ENCODE results near the gene AMHR2.
"Not testable (repeated sequence)": the region's sequence is repeated elsewhere in the genome, so short reads cannot be mapped to it uniquely, and the experiment has no call there.

AMHR2 gene

DNA sequence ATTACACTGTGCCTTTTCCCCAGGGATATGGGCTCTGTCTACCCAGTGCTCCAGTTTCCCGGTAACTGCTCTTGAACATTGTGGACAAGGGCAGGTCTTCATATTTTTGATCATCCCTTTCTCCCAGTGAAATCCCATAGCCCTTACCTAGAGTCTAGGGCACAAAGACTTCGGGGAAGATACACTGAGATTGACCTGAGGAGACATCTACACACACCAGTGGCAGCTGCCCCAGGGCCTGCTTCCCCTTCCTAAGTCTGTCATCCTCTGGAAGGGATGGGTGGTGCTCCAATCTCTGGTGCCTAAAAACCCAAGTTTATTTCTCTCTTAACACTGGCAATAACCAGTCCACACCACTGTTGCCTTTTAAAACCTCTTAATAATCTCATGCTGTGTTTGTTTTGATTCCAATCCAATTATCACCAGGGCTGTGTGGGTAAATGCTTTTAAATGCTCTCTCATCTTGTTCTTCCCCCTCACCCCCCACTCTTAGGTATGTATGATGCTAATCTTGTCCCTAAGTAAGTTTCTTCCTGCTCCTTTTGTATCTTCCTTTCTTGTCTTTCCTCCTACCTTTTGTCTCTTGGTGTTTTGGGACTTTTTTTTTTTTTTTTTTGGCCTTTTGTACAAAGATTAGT is 7.8 kb upstream of the AMHR2 start:
- DNase-seq: not testable (repeated sequence)

DNA sequence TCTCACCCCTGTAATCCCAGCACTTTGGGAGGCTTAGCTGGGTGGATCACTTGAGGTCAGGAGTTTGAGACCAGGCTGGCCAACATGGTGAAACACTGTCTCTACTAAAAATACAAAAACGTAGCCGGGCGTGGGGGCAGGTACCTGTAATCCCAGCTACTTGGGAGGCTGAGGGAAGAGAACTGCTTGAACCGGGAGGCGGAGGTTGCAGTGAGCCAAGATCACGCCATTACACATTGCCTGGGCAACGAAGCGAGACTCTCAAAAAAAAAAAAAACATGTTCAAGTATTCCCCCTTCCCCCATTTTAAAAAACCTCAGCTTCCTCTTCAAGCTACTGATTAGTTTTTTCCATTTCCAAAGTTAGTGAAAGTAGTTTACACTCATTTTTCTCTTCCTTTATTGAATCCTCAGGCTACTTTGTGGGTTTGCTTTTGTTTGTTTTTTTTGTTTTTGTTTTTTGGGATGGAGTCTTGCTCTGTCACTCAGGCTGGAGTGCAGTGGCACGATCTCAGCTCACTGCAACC is 6.3 kb upstream of the AMHR2 start:
- DNase-seq: not testable (repeated sequence)

DNA sequence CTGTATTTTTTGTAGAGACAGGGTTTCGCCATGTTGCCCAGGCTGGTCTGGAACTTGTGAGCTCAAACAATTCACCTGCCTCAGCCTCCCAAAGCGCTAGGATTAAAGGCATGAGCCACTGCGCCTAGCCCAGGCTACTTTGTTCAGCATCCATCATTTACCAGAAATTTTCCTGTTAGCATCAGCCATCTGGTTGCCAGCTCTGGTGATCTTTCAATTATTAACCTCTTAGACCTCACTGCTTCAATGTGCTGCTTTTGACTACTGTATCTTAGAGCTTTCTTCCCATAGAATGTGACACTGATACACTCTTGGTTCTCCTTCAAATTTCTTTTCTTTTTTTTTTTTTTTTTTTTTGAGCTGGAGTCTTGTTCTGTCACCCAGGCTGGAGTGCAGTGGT is 5.4 kb upstream of the AMHR2 start:
- DNase-seq: no peak

DNA sequence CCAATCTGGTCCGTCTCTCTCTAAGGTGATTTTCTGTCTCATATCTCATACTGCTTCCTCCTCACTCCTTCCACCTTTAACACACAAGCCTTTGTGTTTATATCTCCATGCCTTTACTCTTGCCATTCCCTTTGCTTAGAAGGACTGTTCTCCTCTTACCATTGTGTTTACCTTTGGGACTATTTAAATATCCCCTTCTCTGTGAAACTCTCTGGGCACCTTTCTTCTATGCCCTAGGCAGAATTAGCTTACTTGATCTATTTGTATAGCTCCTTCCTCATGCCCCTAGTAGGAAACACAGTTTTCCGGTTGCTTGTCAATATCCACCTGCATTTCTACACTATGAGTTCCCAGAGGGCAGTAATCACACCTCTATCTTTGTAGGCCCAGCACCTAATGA is 3.9 kb upstream of the AMHR2 start:
- no peak for DNase-seq

DNA sequence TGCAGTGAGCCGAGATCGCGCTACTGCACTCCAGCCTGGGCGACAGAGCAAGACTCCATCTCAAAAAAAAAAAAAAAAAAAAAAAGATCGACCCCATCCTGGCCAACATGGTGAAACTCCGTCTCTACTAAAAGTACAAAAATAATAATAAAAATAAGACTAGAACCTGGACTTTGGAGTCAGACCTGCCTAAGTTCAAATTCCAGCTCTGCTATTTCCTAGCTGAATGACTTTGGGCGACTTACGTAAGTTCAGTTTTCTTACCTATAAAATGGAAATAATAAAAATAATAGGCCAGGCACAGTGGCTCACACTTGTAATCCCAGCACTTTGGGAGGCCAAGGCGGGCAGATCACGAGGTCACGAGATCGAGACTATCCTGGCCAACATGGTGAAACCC is 1.4 kb upstream of the AMHR2 start:
- DNase-seq: not testable (repeated sequence)

DNA sequence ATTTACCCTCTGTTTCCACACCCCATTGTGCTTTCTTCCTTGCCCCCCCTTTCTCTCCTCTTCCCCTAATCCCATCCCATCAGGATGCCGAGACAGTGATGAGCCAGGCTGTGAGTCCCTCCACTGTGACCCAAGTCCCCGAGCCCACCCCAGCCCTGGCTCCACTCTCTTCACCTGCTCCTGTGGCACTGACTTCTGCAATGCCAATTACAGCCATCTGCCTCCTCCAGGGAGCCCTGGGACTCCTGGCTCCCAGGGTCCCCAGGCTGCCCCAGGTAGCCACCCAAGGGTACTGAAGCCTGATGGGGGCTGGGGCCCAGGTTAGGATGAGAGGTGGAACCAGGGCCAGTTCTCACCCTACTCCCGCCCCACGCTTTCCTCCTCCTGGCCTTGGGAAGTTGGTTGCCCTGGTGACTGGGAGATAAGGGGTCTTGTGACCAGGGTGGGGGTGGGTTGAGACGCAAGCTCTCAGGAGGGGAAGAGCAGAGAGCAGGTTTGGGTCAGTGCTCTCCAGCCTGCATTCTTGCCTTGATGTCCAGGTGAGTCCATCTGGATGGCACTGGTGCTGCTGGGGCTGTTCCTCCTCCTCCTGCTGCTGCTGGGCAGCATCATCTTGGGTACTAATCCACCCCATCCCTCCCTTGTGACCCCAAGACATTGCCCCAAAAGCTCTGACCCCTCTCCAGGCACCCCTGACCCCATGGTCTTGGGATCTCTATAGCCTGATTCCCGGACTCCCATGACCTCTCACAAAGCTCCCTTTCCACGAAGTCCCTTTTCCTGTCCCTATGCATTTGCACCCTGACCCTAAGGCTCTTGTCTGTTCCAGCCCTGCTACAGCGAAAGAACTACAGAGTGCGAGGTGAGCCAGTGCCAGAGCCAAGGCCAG is 1.2 kb downstream of the AMHR2 start:
- no peak for DNase-seq

DNA sequence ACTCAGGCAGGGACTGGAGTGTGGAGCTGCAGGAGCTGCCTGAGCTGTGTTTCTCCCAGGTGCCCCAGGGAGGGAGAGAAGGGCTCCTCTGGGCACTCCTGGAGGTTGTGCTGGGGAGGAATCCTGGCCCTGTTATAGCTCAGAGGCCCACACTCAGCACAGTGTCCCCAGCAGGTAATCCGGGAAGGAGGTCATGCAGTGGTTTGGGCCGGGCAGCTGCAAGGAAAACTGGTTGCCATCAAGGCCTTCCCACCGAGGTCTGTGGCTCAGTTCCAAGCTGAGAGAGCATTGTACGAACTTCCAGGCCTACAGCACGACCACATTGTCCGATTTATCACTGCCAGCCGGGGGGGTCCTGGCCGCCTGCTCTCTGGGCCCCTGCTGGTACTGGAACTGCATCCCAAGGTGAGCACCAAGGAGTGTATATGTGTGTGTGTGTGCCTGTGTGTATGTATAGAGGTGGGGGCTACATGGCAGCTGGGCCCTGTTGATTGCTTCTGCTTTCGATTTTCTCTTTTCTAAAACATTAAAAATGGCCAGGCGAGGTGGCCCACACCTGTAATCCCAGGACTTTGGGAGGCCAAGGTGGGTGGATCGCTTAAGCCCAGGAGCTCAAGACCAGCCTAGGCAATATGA is 2.0 kb downstream of the AMHR2 start:
- DNase-seq: no peak

DNA sequence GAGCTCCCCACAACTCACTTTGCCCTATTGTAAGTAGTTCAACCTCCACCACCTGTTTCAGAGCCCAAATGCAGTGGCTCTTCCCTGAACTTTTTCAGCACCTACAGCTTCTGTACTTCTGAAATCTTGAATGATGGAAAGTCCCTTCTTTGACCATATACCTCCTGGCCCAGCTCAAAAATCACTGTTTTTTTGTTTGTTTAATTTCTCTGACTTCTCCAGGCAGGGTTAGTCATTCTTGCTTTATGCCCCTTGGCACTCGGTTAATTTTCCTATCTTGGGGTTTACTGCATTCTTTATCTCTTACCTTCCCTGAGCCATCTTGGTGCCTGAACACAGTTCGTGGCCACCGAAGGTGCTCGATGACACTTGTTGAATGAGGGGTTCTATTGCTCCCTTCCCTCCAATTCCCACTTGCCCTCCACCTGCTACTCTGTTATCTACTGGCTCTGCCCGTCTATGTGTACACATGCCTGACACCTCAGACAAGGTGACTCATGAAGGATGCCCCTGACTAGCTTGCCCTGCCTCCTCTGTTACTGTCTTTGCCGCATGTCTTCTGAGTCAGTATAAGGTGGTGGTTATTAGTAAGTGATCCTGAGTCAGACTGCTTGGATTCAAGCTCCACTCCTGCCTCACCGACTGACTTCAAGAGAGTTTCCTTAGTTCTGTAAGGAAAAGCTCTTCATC is 4.4 kb downstream of the AMHR2 start:
- DNase-seq: no peak

DNA sequence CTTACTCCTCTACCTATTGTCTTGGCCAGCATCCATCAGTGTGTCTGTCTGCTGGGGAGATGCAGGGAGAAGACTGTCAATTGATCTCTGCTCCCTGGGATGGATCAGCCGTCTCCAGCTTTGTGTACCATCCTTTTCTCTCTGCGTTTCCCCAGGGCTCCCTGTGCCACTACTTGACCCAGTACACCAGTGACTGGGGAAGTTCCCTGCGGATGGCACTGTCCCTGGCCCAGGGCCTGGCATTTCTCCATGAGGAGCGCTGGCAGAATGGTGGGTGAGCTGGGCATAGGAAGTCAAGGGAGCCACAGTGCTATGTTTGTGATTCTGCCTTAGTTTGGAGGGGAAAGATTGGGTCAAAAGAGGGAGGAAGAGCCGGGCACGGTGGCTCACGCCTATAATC is 5.1 kb downstream of the AMHR2 start:
- no peak for DNase-seq

DNA sequence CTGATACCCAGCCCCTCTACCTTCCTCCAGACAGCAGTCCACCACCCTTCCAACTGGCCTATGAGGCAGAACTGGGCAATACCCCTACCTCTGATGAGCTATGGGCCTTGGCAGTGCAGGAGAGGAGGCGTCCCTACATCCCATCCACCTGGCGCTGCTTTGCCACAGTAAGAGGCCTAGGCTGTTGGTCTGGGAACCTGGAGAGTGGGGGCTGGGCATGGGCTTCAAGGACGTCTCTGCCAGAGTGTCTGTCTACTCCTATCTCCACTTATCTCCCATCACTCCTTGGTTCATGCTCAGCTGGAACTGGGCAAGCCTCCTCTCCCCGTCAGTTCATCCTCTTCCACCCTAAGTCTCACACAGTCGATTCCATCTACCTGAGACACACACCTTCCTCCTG is 6.5 kb downstream of the AMHR2 start:
- no peak for DNase-seq

DNA sequence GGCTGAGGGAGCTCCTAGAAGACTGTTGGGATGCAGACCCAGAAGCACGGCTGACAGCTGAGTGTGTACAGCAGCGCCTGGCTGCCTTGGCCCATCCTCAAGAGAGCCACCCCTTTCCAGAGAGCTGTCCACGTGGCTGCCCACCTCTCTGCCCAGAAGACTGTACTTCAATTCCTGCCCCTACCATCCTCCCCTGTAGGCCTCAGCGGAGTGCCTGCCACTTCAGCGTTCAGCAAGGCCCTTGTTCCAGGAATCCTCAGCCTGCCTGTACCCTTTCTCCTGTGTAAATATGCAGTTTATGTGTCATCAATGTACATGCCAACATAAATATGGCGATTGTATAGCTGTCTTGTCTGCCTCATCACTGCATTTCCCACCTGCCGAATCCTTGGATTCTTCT is 7.5 kb downstream of the AMHR2 start:
- no peak for DNase-seq

DNA sequence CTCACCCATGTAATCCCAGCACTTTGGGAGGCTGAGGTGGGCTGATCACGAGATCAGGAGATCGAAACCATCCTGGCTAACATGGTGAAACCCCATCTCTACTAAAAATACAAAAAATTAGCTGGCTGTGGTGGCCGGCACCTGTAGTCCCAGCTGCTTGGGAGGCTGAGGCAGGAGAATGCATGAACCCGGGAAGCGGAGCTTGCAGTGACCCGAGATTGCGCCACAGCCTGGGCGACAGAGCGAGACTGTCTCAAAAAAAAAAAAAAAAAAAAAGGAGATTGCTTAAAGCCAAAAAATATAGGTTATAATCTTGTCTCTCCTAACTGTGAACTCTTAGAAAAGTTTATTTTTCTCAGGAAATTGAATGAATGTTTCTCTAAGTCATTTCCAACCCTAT is 11.7 kb downstream of the AMHR2 start:
- DNase-seq: not testable (repeated sequence)

DNA sequence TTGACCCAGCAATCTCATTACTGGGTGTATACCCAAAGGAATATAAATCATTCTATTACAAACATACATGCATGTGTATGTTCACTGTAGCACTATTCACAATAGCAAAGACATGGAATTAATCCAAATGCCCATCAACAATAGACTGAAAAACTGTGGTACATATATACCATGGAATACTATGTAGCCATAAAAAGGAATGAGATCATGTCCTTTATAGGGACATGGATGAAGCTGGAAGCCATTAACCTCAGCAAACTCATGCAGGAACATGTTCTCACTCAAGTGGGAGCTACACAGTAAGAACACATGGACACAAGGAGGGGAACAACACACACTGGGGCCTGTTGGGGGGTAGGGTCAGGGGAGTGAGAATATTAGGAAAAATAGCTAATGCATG is 15.9 kb downstream of the AMHR2 start:
- not testable (repeated sequence) for DNase-seq

DNA sequence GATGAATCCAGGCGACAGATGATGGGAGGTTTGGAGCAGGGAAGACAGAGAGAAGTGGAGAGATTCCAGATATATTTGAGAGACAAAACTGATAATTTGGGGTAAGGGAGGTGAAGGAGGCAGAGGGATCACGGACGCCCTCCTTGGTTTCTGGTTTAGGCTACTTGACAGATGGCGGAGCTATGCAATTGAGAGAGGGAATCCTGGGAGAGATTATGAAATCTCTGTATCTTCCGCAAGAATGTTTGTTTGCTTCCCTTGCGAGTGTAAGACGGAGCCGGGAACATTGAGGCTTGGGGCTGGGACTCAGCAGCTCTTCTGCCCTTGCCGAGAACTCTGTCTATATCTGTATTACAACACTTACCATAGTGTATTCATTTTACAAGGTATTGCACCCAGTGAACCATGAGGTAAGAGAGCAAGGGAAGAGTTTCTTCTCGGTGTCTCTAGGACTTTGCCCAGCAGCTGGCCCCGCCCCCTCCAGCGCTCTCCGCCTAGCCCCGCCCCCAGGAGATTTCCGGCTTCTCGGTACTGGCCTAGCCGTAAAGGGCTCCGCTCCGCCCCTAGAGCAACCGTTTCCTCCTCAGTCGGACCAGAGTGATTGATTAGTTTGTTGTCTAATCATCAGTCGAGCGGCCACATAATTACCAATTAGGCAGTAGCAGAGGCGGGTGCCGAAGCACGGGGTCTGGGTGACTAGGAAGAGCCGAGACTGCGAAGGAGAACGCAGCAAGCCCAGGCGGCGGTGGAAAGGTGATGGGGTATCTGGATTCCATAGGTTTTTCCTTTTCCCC is 17.6 kb downstream of the AMHR2 start, which contains the start of gene PRR13:
TSS of gene PRR13 (plus strand) at position 695 of the 794 bp plus-strand sequence. CDS start 981 bp downstream, outside the sequence.
- peak; percentile 93 for DNase-seq

DNA sequence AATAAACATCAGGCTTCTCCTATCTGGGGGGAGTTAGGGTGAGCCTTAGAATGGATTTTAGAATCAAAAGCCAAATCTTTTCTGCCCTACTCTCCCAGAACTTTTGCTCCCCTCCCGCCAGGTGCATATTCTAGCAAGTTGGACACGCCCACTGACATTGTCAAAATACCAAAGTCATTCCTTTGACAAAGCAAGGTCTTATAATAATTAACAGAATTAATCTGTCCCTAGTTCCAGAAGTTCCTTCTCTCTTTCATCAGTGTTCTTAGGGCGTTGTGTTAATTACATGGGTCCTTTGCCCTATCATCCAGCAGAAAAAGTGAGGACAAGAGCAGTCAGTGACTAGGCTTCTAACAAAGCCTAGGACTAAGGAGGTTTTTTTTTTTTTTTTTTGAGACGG is 20.3 kb downstream of the AMHR2 start:
- DNase-seq: no peak

DNA sequence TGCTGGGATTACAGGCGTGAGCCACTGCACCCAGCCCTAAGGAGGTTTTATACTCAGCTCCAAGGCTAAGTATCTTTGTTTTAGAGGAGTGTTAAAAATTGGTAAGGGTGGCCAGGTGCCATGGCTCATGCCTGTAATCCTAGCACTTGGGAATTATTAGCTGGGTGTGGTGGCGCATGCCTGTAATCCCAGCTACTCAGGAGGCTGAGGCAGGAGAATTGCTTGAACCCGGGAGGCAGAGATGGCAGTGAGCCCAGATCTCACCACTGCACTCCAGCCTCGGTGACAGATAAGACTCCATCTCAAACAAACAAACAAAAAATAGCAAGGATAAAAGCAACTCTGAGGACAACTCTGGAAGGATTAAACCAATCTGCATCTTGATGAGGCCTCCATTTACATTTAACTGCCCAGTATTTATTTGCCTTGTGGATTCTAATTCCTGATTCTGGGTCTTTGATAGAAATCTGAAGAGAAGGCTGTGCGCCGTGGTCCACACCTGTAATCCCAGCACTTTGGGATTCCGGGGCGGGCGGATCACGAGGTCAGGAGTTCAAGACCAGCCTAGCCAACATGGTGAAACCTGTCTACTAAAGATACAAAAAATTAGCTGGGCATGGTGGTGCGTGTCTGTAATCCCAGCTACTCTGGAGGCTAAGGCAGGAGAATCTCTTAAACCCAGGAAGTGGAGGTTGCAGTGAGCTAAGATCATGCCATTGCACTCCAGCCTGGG is 21.1 kb downstream of the AMHR2 start:
- not testable (repeated sequence) for DNase-seq

DNA sequence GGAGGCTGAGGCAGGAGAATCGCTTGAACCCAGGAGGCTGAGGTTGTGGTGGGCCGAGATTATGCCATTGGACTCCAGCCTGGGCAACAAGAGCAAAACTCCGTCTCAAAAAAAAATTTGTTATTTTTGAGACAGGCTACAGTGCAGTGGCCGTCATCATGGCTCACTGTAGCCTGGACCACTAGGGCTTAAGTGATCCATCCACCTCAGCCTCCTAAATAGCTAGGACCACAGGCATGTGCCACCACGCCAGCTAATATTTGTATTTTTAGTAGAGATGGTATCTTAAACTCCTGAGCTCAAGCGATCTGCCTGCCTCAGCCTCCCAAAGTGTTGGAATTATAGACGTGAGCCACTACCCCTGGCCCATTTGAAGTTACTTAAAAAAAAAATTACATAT is 27.3 kb downstream of the AMHR2 start:
- no peak for DNase-seq

DNA sequence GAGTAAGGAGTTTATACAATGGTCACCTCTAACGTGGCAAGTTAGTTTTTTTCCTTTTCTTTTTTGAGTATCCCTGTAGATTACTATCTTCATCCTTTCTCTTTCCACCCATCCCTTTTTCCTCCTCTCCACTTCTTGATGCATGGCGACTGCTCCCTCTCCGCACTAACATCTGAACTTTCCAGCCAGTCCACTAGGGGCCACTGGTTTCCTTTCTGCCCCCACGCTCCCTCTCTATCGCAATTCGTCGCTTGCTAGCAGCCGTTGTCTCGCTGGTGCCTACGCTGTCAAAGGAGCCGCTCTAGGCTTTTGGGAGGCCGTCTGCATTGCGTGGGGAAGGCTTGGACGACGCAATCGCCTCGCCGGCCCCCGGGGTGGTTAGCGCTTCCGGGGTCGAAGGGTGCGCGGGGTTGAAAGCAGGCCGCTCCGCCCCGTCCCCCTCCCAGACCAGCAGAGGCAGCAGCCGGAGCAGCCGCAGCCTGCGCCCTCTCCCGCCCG is 28.1 kb downstream of the AMHR2 start, which contains the start of gene PCBP2:
TSS of gene PCBP2 (plus strand) at position 442 of the 498 bp plus-strand sequence. CDS start 2,699 bp downstream, outside the sequence.
- peak; percentile 95 for DNase-seq

DNA sequence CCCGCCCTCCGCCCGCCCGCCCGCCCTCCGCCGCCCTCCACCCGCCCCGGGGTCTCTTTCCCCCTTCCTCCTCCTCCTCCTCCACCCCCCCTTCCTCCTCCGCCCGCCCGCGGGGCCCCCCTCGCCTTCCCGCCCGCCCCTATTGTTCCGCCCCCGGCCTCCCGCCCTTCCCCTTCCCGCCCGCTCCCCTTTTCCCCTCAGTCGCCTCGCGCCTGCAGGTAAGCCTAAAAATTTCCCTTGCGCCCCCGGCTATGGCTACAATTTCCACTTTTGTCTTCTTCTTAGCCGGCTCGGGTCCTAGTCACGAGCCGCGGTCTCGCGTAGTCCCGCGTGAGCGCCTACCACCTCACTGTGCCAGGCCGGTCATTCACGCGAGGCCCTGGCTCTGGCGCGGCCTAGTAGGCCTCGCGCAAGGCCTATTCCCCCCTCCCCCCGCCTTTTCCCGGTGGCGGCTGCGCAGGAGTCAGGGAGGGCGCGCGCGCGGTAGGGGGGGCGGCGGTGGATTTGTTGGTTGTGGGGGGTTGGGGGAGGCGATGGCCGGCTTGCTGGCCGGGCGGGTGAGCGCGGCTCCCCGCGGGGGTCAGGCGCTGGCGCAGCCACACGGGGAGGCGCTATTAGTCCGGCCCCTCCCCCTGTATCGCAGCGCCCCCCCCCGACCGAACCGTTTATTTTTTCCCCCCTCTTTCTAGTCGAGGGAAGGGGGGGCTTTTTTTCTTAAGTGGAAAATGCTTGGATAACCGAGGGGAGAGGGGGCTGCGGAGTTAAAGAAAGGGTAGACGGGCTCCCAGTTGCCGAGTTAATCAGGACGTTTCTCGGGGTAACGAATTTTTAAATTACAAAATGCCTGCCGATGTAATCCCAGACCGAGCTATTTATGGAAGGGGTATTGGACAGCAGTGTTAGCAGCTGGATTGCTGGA is 28.8 kb downstream of the AMHR2 start:
- DNase-seq: no peak
